ENCODE measurements around the gene ARAP2. TPM values are rescaled to one million over a fixed set of nuclear protein-coding genes. Genes with fewer than 3 reads are reported as not detected.

Gene ARAP2
- total RNA-seq, 1 experiment from 2014 or later, result 12.5 TPM

DNA sequence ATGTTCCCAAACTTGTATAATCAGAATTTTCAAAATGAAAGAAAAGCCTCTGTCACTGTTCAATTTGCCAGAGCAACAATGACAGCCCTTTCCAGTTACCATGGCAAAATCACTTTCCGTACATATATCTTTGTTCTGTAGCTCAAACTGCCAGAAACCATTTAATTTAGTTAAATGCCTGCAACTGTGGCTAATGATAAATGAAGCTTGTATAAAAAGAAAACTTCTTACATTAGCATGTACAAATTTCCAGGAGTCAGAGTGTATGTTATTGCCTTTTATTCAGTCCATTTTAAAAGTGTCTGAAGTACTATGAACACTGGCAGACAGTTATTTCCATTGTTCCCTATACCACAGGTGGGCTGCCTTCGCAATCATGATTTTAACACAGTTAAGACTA, 30.3 kb downstream of the ARAP2 start:
- H2AFZ ChIP-seq (ENCODE audit: low read length), result no peak overlapping the region
- 0 out of 2 replicates have a peak, but pooled peaks cover 2% of the 10 kb centered on the region for H4K20me1 ChIP-seq (ENCODE audit: low read length)
- TF ChIP-seq EZH2phosphoT487 (IDR thresholded peaks at IDR 0.05; ENCODE audit: borderline replicate concordance, low read length) (no peak), EZH2 (IDR thresholded peaks at IDR 0.05; ENCODE audit: low read length, unreplicated experiment) (no peak)
- TF ChIP-seq, protein P1, sequence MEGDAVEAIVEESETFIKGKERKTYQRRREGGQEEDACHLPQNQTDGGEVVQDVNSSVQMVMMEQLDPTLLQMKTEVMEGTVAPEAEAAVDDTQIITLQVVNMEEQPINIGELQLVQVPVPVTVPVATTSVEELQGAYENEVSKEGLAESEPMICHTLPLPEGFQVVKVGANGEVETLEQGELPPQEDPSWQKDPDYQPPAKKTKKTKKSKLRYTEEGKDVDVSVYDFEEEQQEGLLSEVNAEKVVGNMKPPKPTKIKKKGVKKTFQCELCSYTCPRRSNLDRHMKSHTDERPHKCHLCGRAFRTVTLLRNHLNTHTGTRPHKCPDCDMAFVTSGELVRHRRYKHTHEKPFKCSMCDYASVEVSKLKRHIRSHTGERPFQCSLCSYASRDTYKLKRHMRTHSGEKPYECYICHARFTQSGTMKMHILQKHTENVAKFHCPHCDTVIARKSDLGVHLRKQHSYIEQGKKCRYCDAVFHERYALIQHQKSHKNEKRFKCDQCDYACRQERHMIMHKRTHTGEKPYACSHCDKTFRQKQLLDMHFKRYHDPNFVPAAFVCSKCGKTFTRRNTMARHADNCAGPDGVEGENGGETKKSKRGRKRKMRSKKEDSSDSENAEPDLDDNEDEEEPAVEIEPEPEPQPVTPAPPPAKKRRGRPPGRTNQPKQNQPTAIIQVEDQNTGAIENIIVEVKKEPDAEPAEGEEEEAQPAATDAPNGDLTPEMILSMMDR (conservative IDR thresholded peaks at IDR 0.05; ENCODE audit: low read depth, low read length), result no peak
- no peaks in the 10 kb centered on the region for H3K9me3 ChIP-seq (ENCODE audit: low read length)
- ChIA-PET CTCF (interaction anchor here (0.6 kb wide), 1 partner anchor 186 kb away, joined by 4 read pairs; no protein-coding TSS in a partner anchor), POLR2A (ENCODE audit: unreplicated experiment) (no interaction called here)
- no peak overlapping the region for H3K4me3 ChIP-seq (ENCODE audit: low read length)
- no peak overlapping the region for H3K9ac ChIP-seq (ENCODE audit: low read length)
- BruUV-seq (replicated peaks), result no TSS peak
- H3K27me3 ChIP-seq (ENCODE audit: low read length), result no peaks in the 10 kb centered on the region
- peaks cover 24% of the 10 kb centered on the region for H3K79me2 ChIP-seq (ENCODE audit: low read length)
- intact Hi-C loops (cut with micrococcal nuclease), result no loop called here
- no peak for ATAC-seq
- no peak for DNase-seq
- H3F3A ChIP-seq (ENCODE audit: low read length, unreplicated experiment), result no peaks in the 10 kb centered on the region
- H3K36me3 ChIP-seq (ENCODE audit: low read depth, low read length), result no peaks in the 10 kb centered on the region
- no peaks in the 10 kb centered on the region for H3K4me1 ChIP-seq (ENCODE audit: insufficient read depth, low read length)
- H3K9me2 ChIP-seq (replicated peaks; ENCODE audit: low read length), result no peaks in the 10 kb centered on the region
- H3K27ac ChIP-seq (ENCODE audit: low read length), result no peak overlapping the region
- H3K4me2 ChIP-seq (ENCODE audit: low read length), result no peak overlapping the region

DNA sequence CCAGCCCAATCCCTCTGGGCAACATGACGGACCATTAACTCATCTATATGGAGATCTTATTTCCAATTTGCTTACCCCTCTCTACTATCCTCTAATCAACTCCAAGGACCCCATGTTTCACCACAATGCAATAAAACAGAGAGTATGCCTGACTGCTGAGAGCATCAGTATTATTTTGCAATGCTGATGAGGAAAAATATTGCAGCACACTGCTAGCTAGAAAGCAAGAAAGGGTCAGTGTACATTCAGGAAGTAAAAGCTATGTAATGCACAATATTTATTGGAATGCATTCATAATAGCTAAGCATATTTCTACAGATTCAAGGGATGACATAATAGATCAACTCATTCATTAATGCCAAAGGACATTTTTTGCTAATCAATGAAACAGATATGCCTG, 33.2 kb downstream of the ARAP2 start:
- Histone ChIP-seq H4K20me1 (ENCODE audit: low read length) (no peaks in the 10 kb centered on the region), H3K9ac (ENCODE audit: low read length) (no peak overlapping the region), H3K27ac (ENCODE audit: low read length) (no peak overlapping the region), H3K79me2 (ENCODE audit: low read length) (0 out of 2 replicates have a peak, but pooled peaks cover 6% of the 10 kb centered on the region), H3K4me1 (ENCODE audit: insufficient read depth, low read length) (no peaks in the 10 kb centered on the region), H3K9me3 (ENCODE audit: low read length) (no peaks in the 10 kb centered on the region), H3K4me2 (ENCODE audit: low read length) (no peak overlapping the region), H2AFZ (ENCODE audit: low read length) (no peak overlapping the region), H3F3A (ENCODE audit: low read length, unreplicated experiment) (no peaks in the 10 kb centered on the region), H3K27me3 (ENCODE audit: low read length) (no peaks in the 10 kb centered on the region), H3K4me3 (ENCODE audit: low read length) (no peak overlapping the region), H3K36me3 (ENCODE audit: low read depth, low read length) (no peaks in the 10 kb centered on the region), H3K9me2 (replicated peaks; ENCODE audit: low read length) (no peaks in the 10 kb centered on the region)
- BruUV-seq (replicated peaks), result no TSS peak
- ChIA-PET CTCF (no interaction called here), POLR2A (ENCODE audit: unreplicated experiment) (no interaction called here)
- TF ChIP-seq EZH2phosphoT487 (IDR thresholded peaks at IDR 0.05; ENCODE audit: borderline replicate concordance, low read length), result no peak
- no peak for TF ChIP-seq EZH2 (IDR thresholded peaks at IDR 0.05; ENCODE audit: low read length, unreplicated experiment)
- TF ChIP-seq, protein P1 (conservative IDR thresholded peaks at IDR 0.05; ENCODE audit: low read depth, low read length), result no peak
- DNase-seq (no peak), ATAC-seq (no peak)
- intact Hi-C loops (cut with micrococcal nuclease), result no loop called here

DNA sequence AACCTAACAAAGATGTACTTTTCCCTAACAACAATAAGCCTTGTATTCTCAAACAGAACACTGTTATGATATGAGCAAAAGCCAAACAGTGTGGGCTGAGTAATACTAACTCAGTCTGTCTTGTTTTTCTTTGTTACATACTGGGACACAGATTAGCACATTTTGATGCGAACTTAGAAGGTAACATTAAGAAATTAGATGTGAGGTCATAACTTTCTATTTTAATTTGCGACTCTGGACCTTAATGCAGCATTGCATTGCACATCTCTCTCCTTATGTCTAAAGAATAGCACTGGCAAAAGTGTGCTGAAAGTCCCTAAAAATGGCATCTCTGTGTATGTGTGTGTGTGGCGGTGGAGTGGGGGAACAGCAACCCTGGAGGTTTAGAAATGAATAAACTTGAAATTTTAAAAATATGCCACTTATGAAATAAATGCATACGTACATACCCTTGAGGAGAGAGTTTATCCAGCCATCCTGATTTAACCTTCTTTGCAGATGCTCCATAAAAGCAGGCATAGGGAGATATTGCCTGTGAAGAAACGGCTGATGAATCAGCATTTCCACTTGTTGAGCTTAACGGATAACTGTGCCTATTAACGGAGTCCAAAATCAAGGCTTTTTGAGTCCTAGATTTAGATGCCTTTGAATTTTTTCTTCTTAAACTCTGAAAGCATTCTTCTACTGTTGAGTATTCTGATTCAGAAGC, 34.2 kb downstream of the ARAP2 start:
- Histone ChIP-seq H3K9me2 (replicated peaks; ENCODE audit: low read length) (no peaks in the 10 kb centered on the region), H3K36me3 (ENCODE audit: low read depth, low read length) (no peaks in the 10 kb centered on the region), H3K4me1 (ENCODE audit: insufficient read depth, low read length) (no peaks in the 10 kb centered on the region), H2AFZ (ENCODE audit: low read length) (no peak overlapping the region), H3K9me3 (ENCODE audit: low read length) (no peaks in the 10 kb centered on the region), H3K27ac (ENCODE audit: low read length) (no peak overlapping the region), H4K20me1 (ENCODE audit: low read length) (no peaks in the 10 kb centered on the region), H3K4me3 (ENCODE audit: low read length) (no peak overlapping the region), H3K27me3 (ENCODE audit: low read length) (no peaks in the 10 kb centered on the region), H3F3A (ENCODE audit: low read length, unreplicated experiment) (no peaks in the 10 kb centered on the region), H3K79me2 (ENCODE audit: low read length) (0 out of 2 replicates have a peak, but pooled peaks cover 4% of the 10 kb centered on the region), H3K9ac (ENCODE audit: low read length) (no peak overlapping the region), H3K4me2 (ENCODE audit: low read length) (no peak overlapping the region)
- BruUV-seq (replicated peaks), result no TSS peak
- TF ChIP-seq EZH2 (IDR thresholded peaks at IDR 0.05; ENCODE audit: low read length, unreplicated experiment) (no peak), EZH2phosphoT487 (IDR thresholded peaks at IDR 0.05; ENCODE audit: borderline replicate concordance, low read length) (no peak)
- TF ChIP-seq, protein P1 (conservative IDR thresholded peaks at IDR 0.05; ENCODE audit: low read depth, low read length), result no peak
- DNase-seq, result no peak
- ChIA-PET POLR2A (ENCODE audit: unreplicated experiment) (no interaction called here), CTCF (no interaction called here)
- intact Hi-C loops (cut with micrococcal nuclease), result no loop called here
- ATAC-seq, result no peak

All from PC-3 (cell line).